ENCODE data around the gene JARID2. TPM values are rescaled to one million over a fixed set of nuclear protein-coding genes. Genes with fewer than 3 reads are reported as not detected.
"Not testable (repeated sequence)": the region's sequence is repeated elsewhere in the genome, so short reads cannot be mapped to it uniquely, and the experiment has no call there.

Gene JARID2
- total RNA-seq, 2 experiments from 2014 or later: 19.3 to 20.1 TPM

GRCh38 chr6:15287670-15288375 is 42.0 kb downstream of the JARID2 start:
- peaks cover 45% of the 10 kb centered on the region for H3K4me1 Mint-ChIP-seq
- H3K4me3 Mint-ChIP-seq: no peak overlapping the region
- no peak for DNase-seq
- H3K27me3 Mint-ChIP-seq: no peaks in the 10 kb centered on the region
- H3K36me3 Mint-ChIP-seq: peaks cover 34% of the 10 kb centered on the region
- no peaks in the 10 kb centered on the region for H3K9me3 Mint-ChIP-seq
- H3K27ac Mint-ChIP-seq: peak overlapping the region; percentile 6

DNA sequence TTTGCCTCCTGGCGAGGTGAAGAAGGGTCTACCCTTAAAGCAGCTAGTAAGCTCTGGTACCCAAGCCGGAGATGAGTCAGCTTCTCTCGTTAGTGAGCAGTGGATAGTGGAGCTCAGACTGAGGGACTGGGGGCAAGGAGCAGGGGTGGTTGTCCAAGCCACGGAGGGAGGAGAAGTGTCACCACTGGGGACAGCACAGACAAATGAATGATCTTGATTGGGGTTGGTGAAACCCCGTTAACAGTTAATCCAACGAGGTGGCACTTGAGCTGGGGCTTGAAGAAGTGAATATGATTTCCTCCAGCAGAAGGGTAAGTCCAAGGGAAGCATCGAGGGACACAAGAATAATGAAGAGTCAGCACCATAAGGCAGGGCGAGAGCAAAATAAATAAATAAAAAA is 43.0 kb downstream of the JARID2 start:
- Mint-ChIP-seq H3K9me3 (no peaks in the 10 kb centered on the region), H3K27ac (peak overlapping the region; percentile 34), H3K27me3 (no peaks in the 10 kb centered on the region), H3K4me3 (no peak overlapping the region), H3K36me3 (peaks cover 39% of the 10 kb centered on the region), H3K4me1 (peaks cover 48% of the 10 kb centered on the region)
- DNase-seq: no peak

DNA sequence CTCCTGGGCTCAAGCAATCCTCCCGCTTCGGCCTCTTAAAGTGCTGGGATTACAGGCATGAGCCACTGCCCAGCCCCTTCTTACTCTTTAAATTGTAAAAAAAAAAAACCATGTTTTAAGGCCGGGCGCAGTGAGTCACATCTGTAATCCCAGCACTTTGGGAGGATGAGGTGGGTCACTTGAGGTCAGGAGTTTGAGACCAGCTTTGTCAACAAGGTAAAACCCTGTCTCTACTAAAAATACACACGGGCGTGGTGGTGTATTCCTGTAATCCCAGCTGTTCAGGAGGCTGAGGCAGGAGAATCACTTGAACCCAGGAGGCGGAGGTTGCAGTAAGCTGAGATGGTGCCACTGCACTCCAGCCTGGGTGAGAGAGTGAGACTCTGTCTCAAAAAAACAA is 43.6 kb downstream of the JARID2 start:
- H3K4me1 Mint-ChIP-seq: peaks cover 49% of the 10 kb centered on the region

GRCh38 chr6:15290067-15290680 is 44.3 kb downstream of the JARID2 start:
- Mint-ChIP-seq H3K4me3 (no peak overlapping the region), H3K27me3 (no peaks in the 10 kb centered on the region), H3K36me3 (peaks cover 46% of the 10 kb centered on the region), H3K27ac (no peak overlapping the region), H3K4me1 (peaks cover 51% of the 10 kb centered on the region), H3K9me3 (no peaks in the 10 kb centered on the region)
- DNase-seq: no peak

More for the DNA sequence above, 43.6 kb downstream of the JARID2 start:
- H3K9me3 Mint-ChIP-seq, DNase-seq, H3K4me3 Mint-ChIP-seq, H3K27ac Mint-ChIP-seq, H3K27me3 Mint-ChIP-seq: not testable (repeated sequence)
- peaks cover 43% of the 10 kb centered on the region for H3K36me3 Mint-ChIP-seq

DNA sequence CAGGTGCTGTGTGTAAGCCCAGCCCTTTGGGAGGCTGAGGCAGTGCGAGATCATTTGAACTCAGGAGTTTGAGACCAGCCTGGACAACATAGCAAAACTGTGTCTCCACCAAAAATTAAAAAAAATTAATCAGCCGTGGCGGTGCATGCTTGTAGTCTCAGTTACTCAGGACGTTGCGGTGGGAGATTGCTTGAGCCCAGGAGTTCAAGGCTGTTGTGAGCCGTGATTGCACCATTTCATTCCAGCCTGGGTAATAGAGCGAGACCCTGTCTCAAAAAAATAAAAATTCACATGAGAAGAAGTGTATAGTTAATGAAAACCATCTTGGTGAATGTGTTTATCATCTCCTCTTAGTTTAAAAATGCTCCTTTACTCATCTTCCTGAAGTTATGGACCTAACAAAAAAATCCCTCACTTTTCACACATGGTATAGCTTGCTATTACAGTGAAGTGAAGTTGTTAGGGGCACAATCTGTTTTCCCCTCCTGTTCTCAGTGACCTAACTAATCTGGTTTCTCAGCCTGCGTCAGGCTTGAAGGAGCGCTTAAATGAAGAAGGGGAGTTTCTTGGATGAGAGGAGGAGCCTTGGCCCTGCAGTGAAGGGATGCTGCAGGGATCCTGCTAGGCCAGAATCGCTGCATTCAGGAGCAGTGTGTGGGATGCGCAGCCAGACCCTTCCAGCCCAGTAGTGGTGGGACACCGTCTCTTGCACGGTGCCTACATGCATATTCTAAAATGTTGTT is 45.3 kb downstream of the JARID2 start:
- no peaks in the 10 kb centered on the region for H3K9me3 Mint-ChIP-seq
- no peak overlapping the region for H3K4me3 Mint-ChIP-seq
- H3K27ac Mint-ChIP-seq: no peak overlapping the region
- peaks cover 50% of the 10 kb centered on the region for H3K36me3 Mint-ChIP-seq
- DNase-seq: no peak
- peaks cover 57% of the 10 kb centered on the region for H3K4me1 Mint-ChIP-seq
- H3K27me3 Mint-ChIP-seq: no peaks in the 10 kb centered on the region

GRCh38 chr6:15292721-15293302 is 46.9 kb downstream of the JARID2 start:
- Mint-ChIP-seq H3K27ac (peak overlapping the region; percentile 22), H3K9me3 (no peaks in the 10 kb centered on the region), H3K36me3 (peaks cover 49% of the 10 kb centered on the region), H3K4me1 (peaks cover 66% of the 10 kb centered on the region), H3K27me3 (no peaks in the 10 kb centered on the region), H3K4me3 (no peak overlapping the region)
- DNase-seq: no peak

- Mint-ChIP-seq H3K4me1 (peaks cover 66% of the 10 kb centered on the region), H3K4me3 (no peak overlapping the region), H3K27ac (no peak overlapping the region), H3K9me3 (no peaks in the 10 kb centered on the region), H3K36me3 (peaks cover 44% of the 10 kb centered on the region), H3K27me3 (no peaks in the 10 kb centered on the region)
- no peak for DNase-seq
Measured at GRCh38 chr6:15293674-15294073, 47.8 kb downstream of the JARID2 start.

- Mint-ChIP-seq H3K9me3 (no peaks in the 10 kb centered on the region), H3K4me1 (peaks cover 70% of the 10 kb centered on the region), H3K36me3 (peaks cover 45% of the 10 kb centered on the region), H3K27ac (peak overlapping the region; percentile 5), H3K4me3 (no peak overlapping the region), H3K27me3 (no peaks in the 10 kb centered on the region)
- no peak for DNase-seq
Measured at GRCh38 chr6:15294504-15294903, 48.6 kb downstream of the JARID2 start.

GRCh38 chr6:15296249-15296648 is 50.4 kb downstream of the JARID2 start:
- Mint-ChIP-seq H3K9me3 (no peaks in the 10 kb centered on the region), H3K4me1 (peaks cover 71% of the 10 kb centered on the region), H3K36me3 (peaks cover 36% of the 10 kb centered on the region), H3K27me3 (no peaks in the 10 kb centered on the region), H3K27ac (peak overlapping the region; percentile 90), H3K4me3 (peak overlapping the region; percentile 50)
- DNase-seq: no peak

DNA sequence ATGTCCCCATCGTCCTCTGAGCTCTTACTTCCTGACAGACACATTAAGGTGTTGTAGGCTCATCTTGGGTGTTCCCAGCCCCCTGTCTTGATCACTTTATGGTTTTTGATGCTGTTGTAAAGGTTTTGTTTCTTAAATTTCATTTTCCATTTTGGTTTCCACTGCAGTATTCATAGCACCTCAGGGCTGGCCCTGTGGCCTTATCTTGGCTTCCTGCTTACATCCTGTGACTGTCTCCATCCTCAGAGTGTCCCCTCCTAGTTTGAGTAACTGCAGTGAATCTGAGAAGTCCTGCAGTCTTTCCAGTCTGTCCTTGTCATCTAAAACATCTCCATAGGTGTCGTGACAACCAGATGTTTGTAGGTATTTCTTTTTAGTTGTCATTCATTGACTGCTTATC is 50.9 kb downstream of the JARID2 start:
- peaks cover 36% of the 10 kb centered on the region for H3K36me3 Mint-ChIP-seq
- peaks cover 71% of the 10 kb centered on the region for H3K4me1 Mint-ChIP-seq
- no peaks in the 10 kb centered on the region for H3K27me3 Mint-ChIP-seq
- no peaks in the 10 kb centered on the region for H3K9me3 Mint-ChIP-seq
- DNase-seq: peak; percentile 54
- H3K27ac Mint-ChIP-seq: peak overlapping the region; percentile 90
- peak overlapping the region; percentile 50 for H3K4me3 Mint-ChIP-seq

- H3K4me3 Mint-ChIP-seq, DNase-seq, H3K9me3 Mint-ChIP-seq, H3K27me3 Mint-ChIP-seq: not testable (repeated sequence)
- Mint-ChIP-seq H3K4me1 (peaks cover 74% of the 10 kb centered on the region), H3K27ac (peak overlapping the region; percentile 90), H3K36me3 (peaks cover 38% of the 10 kb centered on the region)
Measured at GRCh38 chr6:15297167-15297566, 51.3 kb downstream of the JARID2 start.

DNA sequence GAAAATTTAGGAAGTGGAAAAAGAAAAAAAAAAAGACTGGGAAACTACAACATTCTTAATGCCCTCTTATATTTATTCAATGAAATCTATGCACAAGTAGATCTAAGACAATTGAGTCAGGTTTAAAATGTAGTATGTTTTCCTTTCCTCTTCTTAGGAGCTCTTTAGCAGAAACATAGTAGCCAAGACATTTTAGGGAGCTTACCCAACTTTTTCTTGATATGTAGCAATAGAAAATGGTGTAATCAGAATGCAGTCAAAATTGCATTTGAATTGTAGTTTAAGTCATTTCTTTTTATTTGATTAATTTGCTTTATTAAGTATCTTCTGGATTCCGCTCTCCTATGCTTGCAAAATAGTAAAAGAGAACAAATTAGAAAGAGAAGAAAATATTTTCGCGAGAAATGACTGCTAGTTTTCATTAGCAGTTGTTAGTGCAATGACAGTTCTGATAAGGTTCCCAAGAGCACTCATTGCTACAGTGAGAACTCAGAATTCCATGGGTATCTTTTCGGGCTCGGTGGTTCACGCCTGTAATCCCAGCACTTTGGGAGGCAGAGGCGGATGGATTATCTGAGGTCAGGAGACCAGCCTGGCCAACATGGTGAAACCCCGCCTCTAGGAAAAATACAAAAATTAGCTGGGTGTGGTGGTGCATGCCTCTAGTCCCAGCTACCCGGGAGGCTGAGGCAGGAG is 52.2 kb downstream of the JARID2 start:
- Mint-ChIP-seq H3K4me1 (peaks cover 75% of the 10 kb centered on the region), H3K27ac (peak overlapping the region; percentile 90), H3K9me3 (no peaks in the 10 kb centered on the region), H3K36me3 (peaks cover 34% of the 10 kb centered on the region), H3K4me3 (no peak overlapping the region), H3K27me3 (no peaks in the 10 kb centered on the region)
- no peak for DNase-seq

DNA sequence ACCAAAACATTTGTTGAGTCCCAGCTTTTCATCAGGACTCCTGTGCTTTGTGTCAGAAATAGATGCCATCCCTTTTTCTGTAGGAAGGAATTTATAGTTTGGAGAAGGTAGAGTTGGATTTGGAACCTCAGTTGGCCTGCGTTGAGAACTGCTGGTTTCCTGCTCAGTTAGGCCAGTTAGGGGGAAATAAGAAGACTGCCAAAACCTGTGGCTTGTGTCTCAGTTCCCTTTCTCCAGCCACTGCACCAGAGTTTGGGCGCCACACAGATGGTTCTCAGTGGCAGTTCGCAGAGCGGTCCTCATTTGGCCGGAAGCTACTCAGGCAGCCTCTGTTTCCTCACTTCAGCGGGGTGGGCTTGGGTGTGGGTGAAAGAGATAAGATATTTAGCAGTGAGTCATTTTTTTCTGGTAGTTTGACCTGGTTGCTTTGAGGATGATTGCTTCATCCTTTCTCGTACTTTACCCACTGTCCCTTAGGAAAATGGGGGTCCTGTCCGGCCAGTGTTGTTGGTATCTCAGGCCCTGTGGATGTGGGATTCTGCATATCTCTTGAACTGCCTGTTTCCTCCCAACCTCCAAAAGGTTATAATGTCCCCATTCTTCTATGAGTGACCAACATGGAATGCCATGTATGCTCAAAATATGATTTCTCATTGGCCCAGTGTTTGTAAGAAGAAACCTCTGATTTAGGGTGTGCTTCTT is 53.7 kb downstream of the JARID2 start:
- H3K4me3 Mint-ChIP-seq: peak overlapping the region; percentile 44
- no peaks in the 10 kb centered on the region for H3K9me3 Mint-ChIP-seq
- DNase-seq: peak; percentile 72
- H3K27ac Mint-ChIP-seq: peak overlapping the region; percentile 75
- H3K27me3 Mint-ChIP-seq: no peaks in the 10 kb centered on the region
- H3K36me3 Mint-ChIP-seq: peaks cover 24% of the 10 kb centered on the region
- H3K4me1 Mint-ChIP-seq: peaks cover 81% of the 10 kb centered on the region
